ENCODE results near the gene PROSER2.

Gene PROSER2

GRCh38 chr10:11874568-11875493, 51.7 kb downstream of the PROSER2 start:
- no peak for TF ChIP-seq POLR2A (IDR thresholded peaks at IDR 0.05; ENCODE audit: low read length)
- no peak for TF ChIP-seq GATA1 (IDR thresholded peaks at IDR 0.05; ENCODE audit: low read depth, low read length)
- peak; percentile 89 to 93 for DNase-seq

GRCh38 chr10:11875494-11876281, 52.5 kb downstream of the PROSER2 start:
- peak; percentile 78 to 79 for DNase-seq
- TF ChIP-seq POLR2A (IDR thresholded peaks at IDR 0.05; ENCODE audit: low read length) (no peak), GATA1 (IDR thresholded peaks at IDR 0.05; ENCODE audit: low read depth, low read length) (no peak)

- DNase-seq: no peak
- TF ChIP-seq GATA1 (IDR thresholded peaks at IDR 0.05; ENCODE audit: low read depth, low read length): no peak
- no peak for TF ChIP-seq POLR2A (IDR thresholded peaks at IDR 0.05; ENCODE audit: low read length)
Measured at GRCh38 chr10:11876324-11876723, 53.2 kb downstream of the PROSER2 start.

- TF ChIP-seq POLR2A (IDR thresholded peaks at IDR 0.05; ENCODE audit: low read length): no peak
- no peak for TF ChIP-seq GATA1 (IDR thresholded peaks at IDR 0.05; ENCODE audit: low read depth, low read length)
- no peak for DNase-seq
Measured at GRCh38 chr10:11876805-11877590, 53.8 kb downstream of the PROSER2 start.

- TF ChIP-seq GATA1 (IDR thresholded peaks at IDR 0.05; ENCODE audit: low read depth, low read length) (no peak), POLR2A (IDR thresholded peaks at IDR 0.05; ENCODE audit: low read length) (no peak)
- no peak for DNase-seq
Measured at GRCh38 chr10:11877591-11877905, 54.4 kb downstream of the PROSER2 start.

GRCh38 chr10:11878776-11879175, 55.6 kb downstream of the PROSER2 start:
- no peak for DNase-seq
- TF ChIP-seq POLR2A (IDR thresholded peaks at IDR 0.05; ENCODE audit: low read length) (no peak), GATA1 (IDR thresholded peaks at IDR 0.05; ENCODE audit: low read depth, low read length) (no peak)

GRCh38 chr10:11879387-11880094, 56.4 kb downstream of the PROSER2 start:
- no peak for TF ChIP-seq POLR2A (IDR thresholded peaks at IDR 0.05; ENCODE audit: low read length)
- no peak for TF ChIP-seq GATA1 (IDR thresholded peaks at IDR 0.05; ENCODE audit: low read depth, low read length)
- DNase-seq: peak; percentile 31 to 74

GRCh38 chr10:11880151-11881029, 57.2 kb downstream of the PROSER2 start:
- TF ChIP-seq POLR2A (IDR thresholded peaks at IDR 0.05; ENCODE audit: low read length) (no peak), GATA1 (IDR thresholded peaks at IDR 0.05; ENCODE audit: low read depth, low read length) (no peak)
- DNase-seq: no peak

- TF ChIP-seq GATA1 (IDR thresholded peaks at IDR 0.05; ENCODE audit: low read depth, low read length): no peak
- TF ChIP-seq POLR2A (IDR thresholded peaks at IDR 0.05; ENCODE audit: low read length): no peak
- DNase-seq: no peak
Measured at GRCh38 chr10:11881030-11881476, 57.9 kb downstream of the PROSER2 start.

- no peak for TF ChIP-seq GATA1 (IDR thresholded peaks at IDR 0.05; ENCODE audit: low read depth, low read length)
- peak; percentile 18 to 27 for DNase-seq
Measured at GRCh38 chr10:11881477-11882417, 58.6 kb downstream of the PROSER2 start.

- DNase-seq: no peak
- TF ChIP-seq POLR2A (IDR thresholded peaks at IDR 0.05; ENCODE audit: low read length) (no peak), GATA1 (IDR thresholded peaks at IDR 0.05; ENCODE audit: low read depth, low read length) (no peak)
Measured at GRCh38 chr10:11882646-11883375, 59.7 kb downstream of the PROSER2 start.
